Superior temporal gyrus (tissue), 1 donor: ENCODE measurements around the gene RNF44.
"Not testable (repeated sequence)": the region's sequence is repeated elsewhere in the genome, so short reads cannot be mapped to it uniquely, and the experiment has no call there.

Source experiments
- DNase-seq: peaks from one replicate; pipeline ENCODE4 v3.0.0-alpha.2; 2016; ENCODE audit errors: extremely low spot score

The RNF44 gene

GRCh38 chr5:176519810-176520720 is 17.1 kb downstream of the RNF44 start:
- no peak for DNase-seq

GRCh38 chr5:176517053-176517661 is 20.0 kb downstream of the RNF44 start:
- no peak for DNase-seq

GRCh38 chr5:176515396-176515795 is 21.8 kb downstream of the RNF44 start:
- DNase-seq = no peak

- no peak for DNase-seq
Measured at GRCh38 chr5:176514244-176514950, 22.8 kb downstream of the RNF44 start.

GRCh38 chr5:176513788-176514187 is 23.4 kb downstream of the RNF44 start:
- DNase-seq = no peak

- DNase-seq = no peak
Measured at GRCh38 chr5:176508603-176509002, 28.6 kb downstream of the RNF44 start.

GRCh38 chr5:176507911-176508310 is 29.3 kb downstream of the RNF44 start:
- DNase-seq = no peak

GRCh38 chr5:176503496-176503895 is 33.7 kb downstream of the RNF44 start:
- no peak for DNase-seq

- no peak for DNase-seq
Measured at GRCh38 chr5:176501333-176501732, 35.9 kb downstream of the RNF44 start.

GRCh38 chr5:176500511-176500910 is 36.7 kb downstream of the RNF44 start:
- no peak for DNase-seq

GRCh38 chr5:176499273-176499672 is 37.9 kb downstream of the RNF44 start:
- DNase-seq = no peak

GRCh38 chr5:176497852-176498251 is 39.4 kb downstream of the RNF44 start:
- no peak for DNase-seq

GRCh38 chr5:176492431-176492830 is 44.8 kb downstream of the RNF44 start:
- DNase-seq = no peak

GRCh38 chr5:176491901-176492300 is 45.3 kb downstream of the RNF44 start:
- DNase-seq = no peak

- no peak for DNase-seq
Measured at GRCh38 chr5:176491101-176491502, 46.1 kb downstream of the RNF44 start.

- no peak for DNase-seq
Measured at GRCh38 chr5:176490301-176490700, 46.9 kb downstream of the RNF44 start.

GRCh38 chr5:176489077-176489476 is 48.1 kb downstream of the RNF44 start:
- DNase-seq = no peak

GRCh38 chr5:176487160-176487559 is 50.0 kb downstream of the RNF44 start:
- DNase-seq = not testable (repeated sequence)

- DNase-seq = no peak
Measured at GRCh38 chr5:176486189-176486757, 50.9 kb downstream of the RNF44 start.

- no peak for DNase-seq
Measured at GRCh38 chr5:176485176-176485575, 52.0 kb downstream of the RNF44 start.

GRCh38 chr5:176481711-176482110 is 55.5 kb downstream of the RNF44 start:
- DNase-seq = no peak
